Aorta (tissue), 5 donors: ENCODE data around the gene TMEM63C. TPM values are rescaled to one million over a fixed set of nuclear protein-coding genes. Genes with fewer than 3 reads are reported as not detected.

ENCODE experiments used
- ATAC-seq: fragments of 200-7000 bp; cut with Tn5 transposase; one replicate; pipeline ENCODE4 v1.9.1; 2022; ENCODE audit warnings: moderate library complexity; ENCODE audit not compliant: low FRiP score
- DNase-seq, 2 donors: peaks; one replicate each; pipeline ENCODE4 v3.0.0-alpha.2; 2020
- H3K27ac ChIP-seq, 2 donors: one replicate each; pipeline ENCODE4 v1.5.1; 2013; ENCODE audit warnings: low read length in 2 of 2, mild to moderate bottlenecking in 2 of 2, moderate library complexity in 2 of 2, control low read depth in 1 of 2, inconsistent platforms in 1 of 2, low read depth in 1 of 2
- H3K27me3 ChIP-seq, 2 donors: one replicate each; pipeline ENCODE4 v1.6.1; 2013; ENCODE audit warnings: control low read depth in 1 of 2, low read length in 1 of 2, mild to moderate bottlenecking in 1 of 2, moderate library complexity in 1 of 2; ENCODE audit not compliant: insufficient read depth in 2 of 2, control insufficient read depth in 1 of 2
- H3K36me3 ChIP-seq, 2 donors: one replicate each; pipeline ENCODE4 v1.6.1; 2013; ENCODE audit warnings: control low read depth in 1 of 2, low read length in 1 of 2, mild to moderate bottlenecking in 1 of 2; ENCODE audit not compliant: insufficient read depth in 2 of 2, control insufficient read depth in 1 of 2
- H3K4me1 ChIP-seq, 2 donors: one replicate each; pipeline ENCODE4 v1.6.1; 2013; ENCODE audit warnings: low read length in 2 of 2, control low read depth in 1 of 2, mild to moderate bottlenecking in 1 of 2, moderate library complexity in 1 of 2; ENCODE audit not compliant: insufficient read depth in 2 of 2, control insufficient read depth in 1 of 2
- H3K4me3 ChIP-seq, 2 donors: one replicate each; pipeline ENCODE4 v1.5.1; 2013; ENCODE audit warnings: low read length in 2 of 2, control low read depth in 1 of 2, mild to moderate bottlenecking in 1 of 2
- H3K9me3 ChIP-seq: one replicate; pipeline ENCODE4 v1.6.1; 2013; ENCODE audit warnings: mild to moderate bottlenecking, low read length; ENCODE audit not compliant: control insufficient read depth
- WGBS, 2 donors: extraction: QIAGEN DNeasy Blood & Tissue Kit; methylation state at CpG; one replicate each; pipeline ENCODE4 v1.1.7; 2013; 5-methylcytosine and 5-hydroxymethylcytosine counted together
- intact Hi-C, 2 donors: fragments of 100-400 bp; cut with DNase I; formaldehyde crosslinking; loops; one replicate each; pipeline versions ENCODE4 v1.14.2 to v1.15.0; 2022
- polyA plus RNA-seq, 2 donors: library from polyadenylated mRNA; stranded (reverse); fragments of 200-250 nt; gene quantifications; one replicate each; pipeline ENCODE4 v1.2.3, GENCODE V29; 2013
- total RNA-seq, 2 donors: library from RNA; stranded (reverse); fragmentation: NEBNext Ultra II Directional; extraction: Animal tissue kit (Norgen Biotek cat#: 25700); gene quantifications; one replicate each; pipeline ENCODE4 v1.2.1, GENCODE V29; 2021
- donor health status: healthy with polysubstance abuse.
- donor health status: Bipolar disorder and iron deficiency.
- donor health status: DM: no; HTN: no; CAD: no.
- donor health status: DM: no; HTN: no; CAD: no.
- donor health status: DM: yes; HTN: yes; CAD: no.

The TMEM63C gene
- total and polyA plus RNA-seq, 4 donors = 0.06 to 0.26 (median 0.13) TPM; not detected in 1

- no peaks in the 10 kb centered on the region for H3K27me3 ChIP-seq
- intact Hi-C loops = no loop called here
- no peaks in the 10 kb centered on the region for H3K9me3 ChIP-seq
- 76 to 84% methylated on average over 4 of the region's 4 CpGs for WGBS, 2 donors
- no peak overlapping the region for H3K4me3 ChIP-seq
- no peak for DNase-seq
- H3K36me3 ChIP-seq = no peaks in the 10 kb centered on the region
- no peak for ATAC-seq
- no peaks in the 10 kb centered on the region for H3K4me1 ChIP-seq
- H3K27ac ChIP-seq = no peak overlapping the region
These were observed 64.2 kb downstream of the TMEM63C start for GRCh38 chr14:77245820-77246219.

- Histone ChIP-seq H3K9me3 (no peaks in the 10 kb centered on the region), H3K27me3 (no peaks in the 10 kb centered on the region), H3K36me3 (no peaks in the 10 kb centered on the region), H3K4me3 (no peak overlapping the region), H3K27ac (no peak overlapping the region), H3K4me1 (no peaks in the 10 kb centered on the region)
- DNase-seq (no peak), ATAC-seq (no peak)
- intact Hi-C loops = no loop called here
- WGBS, 2 donors = 88 to 91% methylated on average over 1 of the region's 1 CpG
These were observed 65.2 kb downstream of the TMEM63C start for GRCh38 chr14:77246784-77247183.

DNA sequence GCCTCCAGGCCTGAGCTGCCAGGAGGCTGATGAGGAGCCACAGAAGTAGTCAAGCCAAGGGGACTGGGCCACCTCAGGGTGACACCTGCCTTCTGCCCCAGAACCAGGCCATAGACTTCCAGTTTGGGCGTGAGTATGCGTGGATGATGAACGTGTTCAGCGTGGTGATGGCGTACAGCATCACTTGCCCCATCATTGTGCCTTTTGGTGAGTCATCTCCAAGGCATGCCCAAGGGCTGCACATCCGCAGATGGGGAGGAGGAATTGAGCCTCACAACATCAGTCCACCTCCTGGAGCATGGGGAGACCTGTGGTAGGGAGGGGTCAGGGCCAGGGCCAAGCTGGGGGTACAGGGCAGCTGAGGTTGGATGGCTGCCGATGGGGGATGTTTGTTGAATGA lies 67.1 kb downstream of the TMEM63C start:
- 86 to 90% methylated on average over 7 of the region's 7 CpGs for WGBS, 2 donors
- Histone ChIP-seq H3K4me1 (no peaks in the 10 kb centered on the region), H3K4me3 (no peak overlapping the region), H3K27ac (no peak overlapping the region), H3K9me3 (no peaks in the 10 kb centered on the region), H3K27me3 (no peaks in the 10 kb centered on the region), H3K36me3 (no peaks in the 10 kb centered on the region)
- ATAC-seq (no peak), DNase-seq (no peak)
- intact Hi-C loops = no loop called here

DNA sequence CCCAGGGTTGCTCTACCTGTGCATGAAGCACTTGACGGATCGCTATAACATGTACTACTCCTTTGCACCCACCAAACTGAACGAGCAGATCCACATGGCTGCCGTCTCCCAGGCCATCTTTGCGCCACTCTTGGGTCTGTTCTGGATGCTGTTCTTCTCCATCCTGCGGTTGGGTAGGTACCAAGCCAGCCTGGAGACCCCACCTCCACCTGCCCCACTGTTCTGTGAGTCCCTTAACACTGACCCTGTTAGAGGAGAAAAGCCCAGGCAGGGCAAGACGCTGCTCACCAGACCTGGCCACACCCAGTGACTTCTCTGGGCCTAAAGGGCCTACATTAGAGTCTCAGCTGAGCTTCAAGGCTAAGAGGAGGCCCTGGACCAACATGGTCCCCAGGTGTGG lies 67.7 kb downstream of the TMEM63C start:
- Histone ChIP-seq H3K36me3 (no peaks in the 10 kb centered on the region), H3K4me3 (no peak overlapping the region), H3K4me1 (no peaks in the 10 kb centered on the region), H3K9me3 (no peaks in the 10 kb centered on the region), H3K27ac (no peak overlapping the region), H3K27me3 (no peaks in the 10 kb centered on the region)
- ATAC-seq (no peak), DNase-seq (no peak)
- intact Hi-C loops = no loop called here
- 86 to 90% methylated on average over 7 of the region's 7 CpGs for WGBS, 2 donors

GRCh38 chr14:77250927-77251326 lies 69.3 kb downstream of the TMEM63C start:
- H3K36me3 ChIP-seq = no peaks in the 10 kb centered on the region
- ATAC-seq = no peak
- WGBS, 2 donors = 86 to 87% methylated on average over 6 of the region's 6 CpGs

GRCh38 chr14:77251870-77252269 lies 70.3 kb downstream of the TMEM63C start:
- Histone ChIP-seq H3K27me3 (no peaks in the 10 kb centered on the region), H3K36me3 (no peaks in the 10 kb centered on the region), H3K27ac (no peak overlapping the region), H3K4me3 (no peak overlapping the region), H3K9me3 (no peaks in the 10 kb centered on the region), H3K4me1 (no peaks in the 10 kb centered on the region)
- ATAC-seq (no peak), DNase-seq (no peak)
- intact Hi-C loops = no loop called here
- 89 to 91% methylated on average over 11 of the region's 11 CpGs for WGBS, 2 donors

More at GRCh38 chr14:77250927-77251326, 69.3 kb downstream of the TMEM63C start:
- no peaks in the 10 kb centered on the region for H3K4me1 ChIP-seq
- DNase-seq = no peak
- intact Hi-C loops = no loop called here
- H3K27ac ChIP-seq = no peak overlapping the region
- no peak overlapping the region for H3K4me3 ChIP-seq
- no peaks in the 10 kb centered on the region for H3K27me3 ChIP-seq
- H3K9me3 ChIP-seq = no peaks in the 10 kb centered on the region

- intact Hi-C loops = no loop called here
- Histone ChIP-seq H3K27ac (no peak overlapping the region), H3K9me3 (no peaks in the 10 kb centered on the region), H3K36me3 (no peaks in the 10 kb centered on the region), H3K4me3 (no peak overlapping the region), H3K27me3 (no peaks in the 10 kb centered on the region), H3K4me1 (no peaks in the 10 kb centered on the region)
- WGBS, 2 donors = 78 to 79% methylated on average over 20 of the region's 20 CpGs
- DNase-seq (no peak), ATAC-seq (no peak)
These were observed 72.0 kb downstream of the TMEM63C start for GRCh38 chr14:77253333-77254190.

DNA sequence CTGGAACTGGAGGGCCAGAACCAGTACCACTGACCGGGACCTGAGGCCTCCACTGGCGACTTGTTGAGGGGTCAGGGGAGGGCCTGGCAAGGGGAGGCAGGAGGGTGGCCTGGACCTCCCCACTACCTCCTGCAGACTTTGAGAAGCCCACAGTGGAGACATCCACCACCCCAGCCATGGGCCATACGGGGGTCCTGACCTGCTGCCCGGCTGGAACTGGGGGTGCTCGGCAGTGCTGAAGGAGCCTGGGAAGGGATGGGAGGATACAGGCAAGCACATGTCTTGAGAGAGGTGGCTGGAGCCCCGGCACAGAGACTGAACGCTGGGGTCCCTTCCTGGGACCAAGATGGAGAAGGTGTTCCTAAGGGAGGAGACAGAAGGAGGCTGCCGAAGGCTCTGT lies 75.1 kb downstream of the TMEM63C start:
- no peak for ATAC-seq
- Histone ChIP-seq H3K9me3 (no peaks in the 10 kb centered on the region), H3K4me1 (no peaks in the 10 kb centered on the region), H3K36me3 (no peaks in the 10 kb centered on the region), H3K4me3 (no peak overlapping the region), H3K27ac (no peak overlapping the region), H3K27me3 (no peaks in the 10 kb centered on the region)
- intact Hi-C loops = no loop called here
- DNase-seq = no peak
- WGBS, 2 donors = 90 to 92% methylated on average over 8 of the region's 8 CpGs

DNA sequence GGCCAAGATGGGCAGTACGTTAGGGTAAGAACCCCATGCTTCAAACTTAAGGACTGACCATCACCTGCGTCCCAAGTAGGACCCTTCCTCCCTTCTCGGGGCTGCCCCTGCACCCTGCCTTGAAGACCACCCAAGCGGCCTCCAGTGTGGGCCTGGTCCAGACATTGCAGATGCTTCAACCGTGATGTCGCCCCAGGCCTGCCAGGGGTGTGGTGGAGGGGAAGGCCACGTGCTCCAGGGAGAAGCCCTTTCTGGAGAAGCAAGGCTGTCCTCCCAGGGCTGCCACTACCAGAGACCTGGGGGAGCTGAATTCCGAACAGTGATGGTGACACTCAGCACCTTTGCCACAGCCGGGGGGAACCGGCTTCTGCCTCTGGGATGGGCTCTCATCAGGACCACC lies 76.1 kb downstream of the TMEM63C start:
- Histone ChIP-seq H3K27ac (no peak overlapping the region), H3K4me3 (no peak overlapping the region), H3K4me1 (no peaks in the 10 kb centered on the region), H3K27me3 (no peaks in the 10 kb centered on the region), H3K36me3 (no peaks in the 10 kb centered on the region), H3K9me3 (no peaks in the 10 kb centered on the region)
- intact Hi-C loops = no loop called here
- 86 to 89% methylated on average over 10 of the region's 10 CpGs for WGBS, 2 donors
- DNase-seq = no peak
- no peak for ATAC-seq
